Esophagus squamous epithelium (tissue), 5 donors: ENCODE measurements around the gene SLC12A6. TPM values are rescaled to one million over a fixed set of nuclear protein-coding genes. Genes with fewer than 3 reads are reported as not detected.

Experiments
- DNase-seq: peaks from one replicate; lab custom pipeline; 2025; lab: John Stamatoyannopoulos, UW
- H3K27ac ChIP-seq, 4 donors: fragments of 200-600 bp; sonication (generic); one replicate each; pipeline ENCODE4 v1.5.1; 2016 to 2019; ENCODE audit warnings: mild to moderate bottlenecking in 1 of 4
- H3K27me3 ChIP-seq, 4 donors: fragments of 200-600 bp; sonication (generic); 1 replicate in 3 of 4; 2 replicates in 1 of 4; pipeline versions ENCODE4 v1.5.1 to v1.6.0; 2017 to 2021; ENCODE audit warnings: antibody characterized with exemption in 1 of 4
- H3K36me3 ChIP-seq, 3 donors: fragments of 200-600 bp; sonication (generic); one replicate each; pipeline ENCODE4 v1.5.1; 2016 to 2019
- H3K4me1 ChIP-seq, 3 donors: fragments of 200-600 bp; sonication (generic); one replicate each; pipeline ENCODE4 v1.5.1; 2017 to 2019
- H3K4me3 ChIP-seq, 4 donors: fragments of 200-600 bp; sonication (generic); 1 replicate in 3 of 4; 2 replicates in 1 of 4; pipeline ENCODE4 v1.5.1; 2016 to 2019; ENCODE audit warnings: mild to moderate bottlenecking in 2 of 4, moderate library complexity in 1 of 4
- H3K9me3 ChIP-seq, 3 donors: fragments of 200-600 bp; sonication (generic); one replicate each; pipeline ENCODE4 v1.5.1; 2016 to 2019
- CTCF ChIP-seq, 6 experiments: fragments of 450-650 bp in 4 of 6; fragments of 200-600 bp in 2 of 6; sonication (generic) in 2 of 6; IDR thresholded peaks; one replicate each; pipeline ENCODE4 v1.5.1; 2016 to 2019; ENCODE audit warnings: antibody characterized with exemption in 6 of 6, mild to moderate bottlenecking in 4 of 6, moderate library complexity in 4 of 6
- POLR2A ChIP-seq, 4 donors: fragments of 450-650 bp; IDR thresholded peaks; one replicate each; pipeline ENCODE4 v1.6.1; 2017; ENCODE audit warnings: antibody characterized with exemption in 4 of 4, mild to moderate bottlenecking in 4 of 4, moderate library complexity in 3 of 4
- WGBS, 2 donors: methylation state at CpG; one replicate each; pipeline ENCODE4 v1.1.5; 2018; 5-methylcytosine and 5-hydroxymethylcytosine counted together
- intact Hi-C: fragments of 100-400 bp; cut with DNase I; formaldehyde crosslinking; loops from one replicate; pipeline ENCODE4 v1.15.0; 2022
- total RNA-seq, 4 donors: library from RNA; depleted of rRNA; stranded (reverse); fragments of >200 nt; gene quantifications; one replicate each; pipeline ENCODE4 v1.1.0, GENCODE V29; 2016
- donor health status: DM: yes; HTN: yes; CAD: no.

The SLC12A6 gene
- total RNA-seq, 4 donors from 2014 or later: 33.0 to 70.3 (median 49.5) TPM

GRCh38 chr15:34329006-34329405 is 8.6 kb downstream of the SLC12A6 start:
- Histone ChIP-seq H3K27me3 (no peaks in the 10 kb centered on the region), H3K36me3 (no peaks in the 10 kb centered on the region), H3K9me3 (no peaks in the 10 kb centered on the region), H3K27ac (no peak overlapping the region), H3K4me3 (no peak overlapping the region), H3K4me1 (peaks cover 0 to 3% (median under 1%) of the 10 kb centered on the region in 3 donors)
- intact Hi-C loops: no loop called here
- DNase-seq: no peak
- TF ChIP-seq CTCF (IDR thresholded peaks at IDR 0.05): no peak
- no peak for TF ChIP-seq POLR2A (IDR thresholded peaks at IDR 0.05)
- 56 to 75% methylated on average over 2 of the region's 2 CpGs for whole genome bisulfite sequencing, 2 donors

- no peak for DNase-seq
- H3K4me1 ChIP-seq: no peaks in the 10 kb centered on the region
- TF ChIP-seq CTCF (IDR thresholded peaks at IDR 0.05) (no peak), POLR2A (IDR thresholded peaks at IDR 0.05) (no peak)
- 68 to 73% methylated on average over 4 of the region's 4 CpGs for WGBS, 2 donors
- H3K27me3 ChIP-seq: no peaks in the 10 kb centered on the region
- no peak overlapping the region for H3K27ac ChIP-seq
- intact Hi-C loops: no loop called here
- no peaks in the 10 kb centered on the region for H3K9me3 ChIP-seq
- H3K36me3 ChIP-seq: no peaks in the 10 kb centered on the region
- no peak overlapping the region for H3K4me3 ChIP-seq
Observed at GRCh38 chr15:34327906-34328305, 9.7 kb downstream of the SLC12A6 start.

GRCh38 chr15:34325368-34325767 is 12.2 kb downstream of the SLC12A6 start:
- Histone ChIP-seq H3K36me3 (no peaks in the 10 kb centered on the region), H3K4me3 (no peak overlapping the region), H3K4me1 (peaks cover 0 to 7% (median 0%) of the 10 kb centered on the region in 3 donors), H3K27me3 (no peaks in the 10 kb centered on the region), H3K9me3 (no peaks in the 10 kb centered on the region), H3K27ac (no peak overlapping the region)
- no peak for DNase-seq
- intact Hi-C loops: no loop called here
- TF ChIP-seq POLR2A (IDR thresholded peaks at IDR 0.05) (no peak), CTCF (IDR thresholded peaks at IDR 0.05) (no peak)

- DNase-seq: no peak
- no peak for TF ChIP-seq POLR2A (IDR thresholded peaks at IDR 0.05)
- intact Hi-C loops: no loop called here
- H3K9me3 ChIP-seq: no peaks in the 10 kb centered on the region
- H3K27ac ChIP-seq: no peak overlapping the region
- 89 to 95% methylated on average over 1 of the region's 1 CpG for WGBS, 2 donors
- H3K4me3 ChIP-seq: no peak overlapping the region
- no peaks in the 10 kb centered on the region for H3K27me3 ChIP-seq
- no peaks in the 10 kb centered on the region for H3K36me3 ChIP-seq
- peaks cover 0 to 10% (median 0%) of the 10 kb centered on the region in 3 donors for H3K4me1 ChIP-seq
Observed at GRCh38 chr15:34324933-34325332, 12.6 kb downstream of the SLC12A6 start.

- Histone ChIP-seq H3K27me3 (no peaks in the 10 kb centered on the region), H3K36me3 (no peaks in the 10 kb centered on the region), H3K4me1 (peaks cover 0 to 25% (median 3%) of the 10 kb centered on the region in 3 donors), H3K4me3 (no peak overlapping the region), H3K9me3 (no peaks in the 10 kb centered on the region), H3K27ac (no peak overlapping the region)
- intact Hi-C loops: no loop called here
- 96 to 97% methylated on average over 9 of the region's 10 CpGs for WGBS, 2 donors
- no peak for TF ChIP-seq POLR2A (IDR thresholded peaks at IDR 0.05)
- TF ChIP-seq CTCF (IDR thresholded peaks at IDR 0.05): no peak
- no peak for DNase-seq
Observed at GRCh38 chr15:34323217-34323616, 14.4 kb downstream of the SLC12A6 start.
